AG04449 (cell line): ENCODE measurements around the gene RAD50.
"Not testable (repeated sequence)": the region's sequence is repeated elsewhere in the genome, so short reads cannot be mapped to it uniquely, and the experiment has no call there.

Experiments used
- CTCF ChIA-PET: fragments of 350-600 bp; formaldehyde crosslinking; extraction: SDS; loops from one replicate; lab custom pipeline; 2021; ENCODE audit warnings: antibody characterized with exemption; lab: Yijun Ruan, JAX
- POLR2A ChIA-PET: fragments of 400-600, 350-600 bp; formaldehyde crosslinking; extraction: SDS; loops from one replicate; lab custom pipeline; 2020; ENCODE audit warnings: antibody characterized with exemption, inconsistent platforms; lab: Yijun Ruan, JAX
- DNase-seq: peaks from one replicate; pipeline ENCODE4 v3.0.0-alpha.2; 2010; ENCODE audit warnings: low read depth, low spot score
- H3K4me3 ChIP-seq: 2 replicates; pipeline ENCODE4 v1.5.1; 2011; ENCODE audit warnings: low read depth, mild to moderate bottlenecking, control low read depth, low read length
- TF ChIP-seq, protein P1 (sequence below): IDR thresholded peaks from one replicate; pipeline ENCODE4 v1.5.1; 2011; ENCODE audit warnings: mild to moderate bottlenecking, moderate library complexity, low read length, control low read depth, inconsistent platforms; ENCODE audit not compliant: insufficient read depth; ENCODE audit errors: missing control alignments

Gene RAD50

DNA sequence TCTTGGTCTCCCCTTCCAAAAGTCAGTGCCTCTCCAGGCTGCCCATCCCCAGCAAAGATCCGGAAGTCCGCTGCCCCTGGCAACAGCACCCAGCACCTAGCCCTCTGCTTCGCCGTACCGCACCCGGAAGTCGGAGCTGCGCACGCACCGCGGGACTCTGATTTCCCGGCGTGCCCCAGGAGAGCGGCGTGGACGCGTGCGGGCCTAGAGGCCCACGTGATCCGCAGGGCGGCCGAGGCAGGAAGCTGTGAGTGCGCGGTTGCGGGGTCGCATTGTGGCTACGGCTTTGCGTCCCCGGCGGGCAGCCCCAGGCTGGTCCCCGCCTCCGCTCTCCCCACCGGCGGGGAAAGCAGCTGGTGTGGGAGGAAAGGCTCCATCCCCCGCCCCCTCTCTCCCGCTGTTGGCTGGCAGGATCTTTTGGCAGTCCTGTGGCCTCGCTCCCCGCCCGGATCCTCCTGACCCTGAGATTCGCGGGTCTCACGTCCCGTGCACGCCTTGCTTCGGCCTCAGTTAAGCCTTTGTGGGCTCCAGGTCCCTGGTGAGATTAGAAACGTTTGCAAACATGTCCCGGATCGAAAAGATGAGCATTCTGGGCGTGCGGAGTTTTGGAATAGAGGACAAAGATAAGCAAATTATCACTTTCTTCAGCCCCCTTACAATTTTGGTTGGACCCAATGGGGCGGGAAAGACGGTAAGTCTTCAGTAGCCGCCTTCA lies at the start of gene RAD50:
Gene RAD50, plus strand, starts transcription at position 215 of the 715 bp plus-strand sequence. Its CDS starts 348 bp downstream, at position 563.
- ChIA-PET POLR2A (no interaction called here), CTCF (interaction anchor here (1.0 to 1.8 kb wide), 2 partner anchors 51 to 55 kb away, joined by 3 to 4 read pairs; no protein-coding TSS in a partner anchor)
- H3K4me3 ChIP-seq = peak within 1 kb of the TSS; percentile 82
- DNase-seq = peak; percentile 23
- TF ChIP-seq, protein P1, sequence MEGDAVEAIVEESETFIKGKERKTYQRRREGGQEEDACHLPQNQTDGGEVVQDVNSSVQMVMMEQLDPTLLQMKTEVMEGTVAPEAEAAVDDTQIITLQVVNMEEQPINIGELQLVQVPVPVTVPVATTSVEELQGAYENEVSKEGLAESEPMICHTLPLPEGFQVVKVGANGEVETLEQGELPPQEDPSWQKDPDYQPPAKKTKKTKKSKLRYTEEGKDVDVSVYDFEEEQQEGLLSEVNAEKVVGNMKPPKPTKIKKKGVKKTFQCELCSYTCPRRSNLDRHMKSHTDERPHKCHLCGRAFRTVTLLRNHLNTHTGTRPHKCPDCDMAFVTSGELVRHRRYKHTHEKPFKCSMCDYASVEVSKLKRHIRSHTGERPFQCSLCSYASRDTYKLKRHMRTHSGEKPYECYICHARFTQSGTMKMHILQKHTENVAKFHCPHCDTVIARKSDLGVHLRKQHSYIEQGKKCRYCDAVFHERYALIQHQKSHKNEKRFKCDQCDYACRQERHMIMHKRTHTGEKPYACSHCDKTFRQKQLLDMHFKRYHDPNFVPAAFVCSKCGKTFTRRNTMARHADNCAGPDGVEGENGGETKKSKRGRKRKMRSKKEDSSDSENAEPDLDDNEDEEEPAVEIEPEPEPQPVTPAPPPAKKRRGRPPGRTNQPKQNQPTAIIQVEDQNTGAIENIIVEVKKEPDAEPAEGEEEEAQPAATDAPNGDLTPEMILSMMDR = no peak

DNA sequence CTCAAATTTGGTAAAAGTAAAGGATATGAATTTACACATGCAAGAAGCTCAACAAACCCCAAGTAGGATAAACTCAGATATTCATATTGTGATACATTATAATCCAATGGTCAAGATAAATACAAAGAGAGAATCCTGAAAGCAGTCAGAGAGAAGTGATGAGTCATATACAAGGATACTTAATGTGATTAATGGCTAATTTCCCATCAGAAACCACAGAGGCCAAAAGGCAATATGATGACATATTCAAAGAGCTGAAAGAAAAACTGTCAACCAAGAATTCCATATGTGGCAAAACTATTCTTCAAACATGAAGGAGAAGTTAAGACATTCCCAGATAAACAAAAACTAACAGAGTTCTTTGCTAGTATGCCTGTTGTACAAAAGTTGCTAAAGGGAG lies 46.7 kb upstream of the RAD50 start:
- DNase-seq = no peak
- CTCF ChIA-PET = interaction anchor here (0.8 to 2.8 kb wide), 4 partner anchors 10 to 124 kb away, joined by 3 to 24 read pairs (median 18); no protein-coding TSS in a partner anchor
- TF ChIP-seq, protein P1 = no peak
- POLR2A ChIA-PET = no interaction called here
- no peak overlapping the region for H3K4me3 ChIP-seq

DNA sequence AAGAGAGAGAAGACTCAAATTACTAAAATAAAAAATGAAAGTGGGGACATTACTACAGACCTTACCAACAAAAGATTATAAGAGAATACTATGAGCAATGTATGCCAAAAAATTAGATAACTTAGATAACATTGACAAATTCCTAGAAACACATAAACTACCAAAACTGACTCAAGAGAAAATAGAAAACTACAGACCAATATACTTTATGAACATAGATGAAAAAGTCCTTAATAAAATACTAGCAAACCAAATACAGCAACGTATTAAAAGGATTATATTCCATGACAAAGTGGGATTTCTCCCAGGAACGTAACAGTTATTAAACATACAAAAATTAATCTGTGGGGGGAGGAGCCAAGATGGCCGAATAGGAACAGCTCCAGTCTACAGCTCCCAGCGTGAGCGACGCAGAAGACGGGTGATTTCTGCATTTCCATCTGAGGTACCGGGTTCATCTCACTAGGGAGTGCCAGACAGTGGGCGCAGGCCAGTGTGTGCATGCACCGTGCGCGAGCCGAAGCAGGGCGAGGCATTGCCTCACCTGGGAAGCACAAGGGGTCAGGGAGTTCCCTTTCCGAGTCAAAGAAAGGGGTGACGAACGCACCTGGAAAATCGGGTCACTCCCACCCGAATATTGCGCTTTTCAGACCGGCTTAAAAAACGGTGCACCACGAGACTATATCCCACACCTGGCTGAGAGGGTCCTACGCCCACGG lies 43.0 kb upstream of the RAD50 start:
- DNase-seq, CTCF ChIA-PET, H3K4me3 ChIP-seq, POLR2A ChIA-PET: not testable (repeated sequence)

DNA sequence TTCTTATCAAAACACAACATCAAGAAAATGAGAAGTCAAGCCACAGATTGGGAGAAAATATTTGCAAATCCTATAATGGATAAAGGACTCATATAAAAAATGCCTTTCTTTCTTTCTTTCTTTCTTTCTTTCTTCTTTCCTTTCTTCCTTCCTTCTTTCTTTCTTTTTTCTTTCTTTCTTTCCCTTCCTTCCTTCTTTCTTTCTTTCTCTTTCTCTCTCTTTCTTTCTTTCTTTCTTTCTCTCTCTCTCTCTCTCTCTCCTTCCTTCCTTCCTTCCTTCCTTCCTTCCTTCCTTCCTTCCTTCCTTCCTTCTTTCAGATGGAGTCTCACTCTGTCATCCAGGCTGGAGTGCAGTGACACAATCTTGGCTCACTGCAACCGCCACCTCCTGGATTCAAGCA lies 34.7 kb upstream of the RAD50 start:
- H3K4me3 ChIP-seq, POLR2A ChIA-PET, DNase-seq: not testable (repeated sequence)
- CTCF ChIA-PET = interaction anchor here (0.7 to 2.4 kb wide), 5 partner anchors 9 to 136 kb away, joined by 3 to 8 read pairs (median 3); no protein-coding TSS in a partner anchor

DNA sequence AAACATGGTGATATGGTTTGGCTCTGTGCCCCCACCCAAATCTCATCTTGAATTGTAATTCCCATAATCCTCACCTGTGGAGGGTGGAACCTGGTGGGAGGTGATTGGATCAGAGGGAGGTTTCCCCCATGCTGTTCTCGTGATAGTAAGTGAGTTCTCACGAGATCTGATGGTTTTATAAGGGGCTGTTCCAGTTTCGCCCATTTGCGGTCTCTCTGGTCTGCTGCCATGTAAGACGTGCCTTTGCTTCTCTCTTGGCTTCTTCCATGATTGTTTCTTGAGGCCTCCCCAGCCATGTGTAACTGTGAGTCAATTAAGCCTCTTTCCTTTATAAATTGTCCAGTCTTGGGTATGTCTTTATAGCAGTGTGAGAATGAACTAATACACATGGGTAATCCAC lies 31.9 kb upstream of the RAD50 start:
- DNase-seq, H3K4me3 ChIP-seq, POLR2A ChIA-PET: not testable (repeated sequence)
- CTCF ChIA-PET = interaction anchor here (0.6 to 4.8 kb wide), 3 partner anchors 12 to 140 kb away, joined by 3 to 62 read pairs (median 41); no protein-coding TSS in a partner anchor

DNA sequence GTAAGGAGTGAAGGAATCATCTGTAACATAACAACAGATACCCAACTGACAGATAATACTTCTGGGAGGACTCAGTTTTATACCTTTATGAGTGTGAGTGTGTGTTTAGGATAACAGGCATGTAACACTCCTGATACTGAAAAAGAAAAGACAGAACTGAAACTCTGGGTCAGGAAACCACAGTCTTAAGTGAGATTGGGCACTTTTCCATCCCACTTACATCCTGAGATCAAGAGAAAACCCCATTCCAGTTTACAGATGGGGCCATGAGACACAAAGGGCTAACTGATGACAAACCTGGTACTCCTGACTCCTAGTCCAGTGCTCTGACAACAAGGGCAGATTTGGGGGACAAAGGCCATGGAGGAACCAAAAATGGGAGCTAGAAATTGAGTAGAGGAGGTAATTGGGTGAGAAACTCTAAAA lies 31.5 kb upstream of the RAD50 start:
- POLR2A ChIA-PET = no interaction called here

DNA sequence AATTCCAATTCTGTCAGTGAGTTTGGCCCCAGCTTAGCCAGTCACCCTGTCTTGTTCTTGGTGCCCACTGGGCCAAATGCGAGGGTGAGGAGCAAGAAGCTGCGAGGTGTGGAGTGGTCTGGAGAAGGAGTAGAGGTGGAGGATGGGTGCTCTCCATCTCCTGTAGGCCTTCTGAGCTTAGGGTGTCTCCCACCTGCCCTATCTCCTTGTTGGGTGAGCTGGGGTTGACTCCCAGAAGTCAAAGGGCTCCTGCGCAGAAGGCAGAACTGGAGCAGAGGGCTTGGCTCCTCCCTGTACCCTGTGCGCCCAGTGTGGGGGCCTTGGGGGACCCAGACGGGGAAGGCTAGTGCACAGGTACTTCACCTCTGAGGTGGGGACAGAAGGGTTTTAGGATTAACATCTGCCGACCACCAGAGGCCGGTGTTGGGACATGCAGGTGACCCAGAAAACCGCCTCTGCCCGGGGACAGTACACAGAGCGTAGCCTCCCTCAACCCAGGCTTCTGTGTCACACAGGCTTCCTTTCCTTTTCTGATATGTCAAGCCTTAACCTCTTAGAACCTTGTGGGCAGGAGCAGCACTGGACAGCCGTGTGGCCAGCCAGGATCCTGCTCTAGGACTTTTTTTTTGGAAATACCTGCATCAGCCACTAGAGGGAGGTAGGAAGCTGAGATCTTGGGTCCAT lies 30.3 kb upstream of the RAD50 start:
- TF ChIP-seq, protein P1 = peak; percentile 53
- ChIA-PET POLR2A (interaction anchor here (0.7 kb wide), 1 partner anchor 191 kb away, joined by 3 read pairs; no protein-coding TSS in a partner anchor), CTCF (interaction anchor here (0.7 to 4.8 kb wide), 48 partner anchors 12 to 357 kb away, joined by 3 to 62 read pairs (median 4); partner anchors contain the start of genes KIF3A and SOWAHA)
- H3K4me3 ChIP-seq = peak overlapping the region; percentile 6; the same call in 1 of the 2 replicates
- no peak for DNase-seq

More for the DNA sequence above, 31.5 kb upstream of the RAD50 start:
- CTCF ChIA-PET = interaction anchor here (2.3 to 4.8 kb wide), 7 partner anchors 13 to 296 kb away, joined by 7 to 62 read pairs (median 24); partner anchors contain the start of gene SOWAHA
- no peak for DNase-seq
- TF ChIP-seq, protein P1 = no peak
- no peak overlapping the region for H3K4me3 ChIP-seq
